ENCODE data around the gene MGAT1.

DNA sequence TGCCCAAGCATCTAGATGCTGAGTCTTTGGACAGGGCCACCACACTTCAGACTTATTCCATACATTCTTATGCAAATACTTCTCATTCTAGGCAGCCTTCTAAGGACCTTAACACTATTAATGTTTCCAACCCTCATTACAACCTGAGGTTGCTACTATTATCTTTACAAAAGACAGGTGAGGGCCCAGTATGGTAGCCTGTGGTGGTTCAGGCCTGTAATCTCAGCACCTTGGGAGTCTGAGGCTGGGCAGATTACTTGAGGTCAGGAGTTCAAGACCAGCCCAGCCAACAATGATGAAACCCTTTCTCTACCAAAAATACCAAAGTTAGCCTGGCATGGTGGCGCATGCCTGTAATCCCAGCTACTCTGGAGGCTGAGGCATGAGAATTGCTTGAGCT lies 42.3 kb upstream of the MGAT1 start:
- TF ChIP-seq CSDC2 (CRISPR knock-in tag; IDR thresholded peaks at IDR 0.05) (no peak), ZNF565 (CRISPR knock-in tag; conservative IDR thresholded peaks at IDR 0.05; ENCODE audit: low read depth) (no peak), TOX (CRISPR knock-in tag; IDR thresholded peaks at IDR 0.05; ENCODE audit: borderline replicate concordance) (no peak), POU6F1 (CRISPR knock-in tag; IDR thresholded peaks at IDR 0.05; ENCODE audit: borderline replicate concordance, low read depth) (no peak)
- TF ChIP-seq, protein P1, sequence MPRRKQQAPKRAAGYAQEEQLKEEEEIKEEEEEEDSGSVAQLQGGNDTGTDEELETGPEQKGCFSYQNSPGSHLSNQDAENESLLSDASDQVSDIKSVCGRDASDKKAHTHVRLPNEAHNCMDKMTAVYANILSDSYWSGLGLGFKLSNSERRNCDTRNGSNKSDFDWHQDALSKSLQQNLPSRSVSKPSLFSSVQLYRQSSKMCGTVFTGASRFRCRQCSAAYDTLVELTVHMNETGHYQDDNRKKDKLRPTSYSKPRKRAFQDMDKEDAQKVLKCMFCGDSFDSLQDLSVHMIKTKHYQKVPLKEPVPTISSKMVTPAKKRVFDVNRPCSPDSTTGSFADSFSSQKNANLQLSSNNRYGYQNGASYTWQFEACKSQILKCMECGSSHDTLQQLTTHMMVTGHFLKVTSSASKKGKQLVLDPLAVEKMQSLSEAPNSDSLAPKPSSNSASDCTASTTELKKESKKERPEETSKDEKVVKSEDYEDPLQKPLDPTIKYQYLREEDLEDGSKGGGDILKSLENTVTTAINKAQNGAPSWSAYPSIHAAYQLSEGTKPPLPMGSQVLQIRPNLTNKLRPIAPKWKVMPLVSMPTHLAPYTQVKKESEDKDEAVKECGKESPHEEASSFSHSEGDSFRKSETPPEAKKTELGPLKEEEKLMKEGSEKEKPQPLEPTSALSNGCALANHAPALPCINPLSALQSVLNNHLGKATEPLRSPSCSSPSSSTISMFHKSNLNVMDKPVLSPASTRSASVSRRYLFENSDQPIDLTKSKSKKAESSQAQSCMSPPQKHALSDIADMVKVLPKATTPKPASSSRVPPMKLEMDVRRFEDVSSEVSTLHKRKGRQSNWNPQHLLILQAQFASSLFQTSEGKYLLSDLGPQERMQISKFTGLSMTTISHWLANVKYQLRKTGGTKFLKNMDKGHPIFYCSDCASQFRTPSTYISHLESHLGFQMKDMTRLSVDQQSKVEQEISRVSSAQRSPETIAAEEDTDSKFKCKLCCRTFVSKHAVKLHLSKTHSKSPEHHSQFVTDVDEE (CRISPR knock-in tag; IDR thresholded peaks at IDR 0.05) = no peak
